CD4-positive, alpha-beta T cell (primary cell): Measurements from ENCODE around the gene TMEM127. TPM values are rescaled to one million over a fixed set of nuclear protein-coding genes. Genes with fewer than 3 reads are reported as not detected.

Experiments used
- ATAC-seq: fragments of 200-7000 bp; cut with Tn5 transposase; one replicate; pipeline ENCODE4 v1.10.0; 2022; ENCODE audit warnings: mild to moderate bottlenecking; ENCODE audit not compliant: poor library complexity
- CTCF ChIA-PET: fragments of 350-600 bp; sonication (Branson Sonifier 250); formaldehyde crosslinking; loops from one replicate; lab custom pipeline; 2021; ENCODE audit warnings: antibody characterized with exemption, inconsistent platforms; lab: Charles Lee
- POLR2A ChIA-PET: fragments of 350-600 bp; sonication (Branson Sonifier 250); formaldehyde crosslinking; loops from one replicate; lab custom pipeline; 2021; ENCODE audit warnings: antibody characterized with exemption, inconsistent platforms; lab: Charles Lee
- DNase-seq, 14 experiments: peaks; one replicate each; pipeline ENCODE4 v3.0.0-alpha.2; 2013 to 2020; ENCODE audit warnings: mixed read lengths in 2 of 14
- H3K27ac ChIP-seq, 2 donors: one replicate each; pipeline versions ENCODE4 v1.5.1 to v1.7.0; 2013; ENCODE audit warnings: low read length in 2 of 2, low read depth in 1 of 2, mild to moderate bottlenecking in 1 of 2
- H3K27me3 ChIP-seq, 2 experiments: 1 replicate in 1 of 2; 2 replicates in 1 of 2; pipeline versions ENCODE4 v1.6.1 to v1.7.0; 2013; ENCODE audit warnings: low read length in 2 of 2, control low read depth in 1 of 2, mild to moderate bottlenecking in 1 of 2, moderate library complexity in 1 of 2; ENCODE audit not compliant: insufficient read depth in 2 of 2, control insufficient read depth in 1 of 2
- H3K36me3 ChIP-seq: one replicate; pipeline ENCODE4 v1.6.1; 2013; ENCODE audit warnings: low read length, control low read depth; ENCODE audit not compliant: insufficient read depth
- H3K4me1 ChIP-seq: one replicate; pipeline ENCODE4 v1.6.1; 2013; ENCODE audit warnings: low read length, control low read depth; ENCODE audit not compliant: insufficient read depth
- H3K4me3 ChIP-seq: one replicate; pipeline ENCODE4 v1.5.1; 2013; ENCODE audit warnings: mild to moderate bottlenecking, low read length, moderate library complexity
- H3K9me3 ChIP-seq, 2 experiments: 1 replicate in 1 of 2; 2 replicates in 1 of 2; pipeline versions ENCODE4 v1.6.1 to v1.7.0; 2013; ENCODE audit warnings: low read length in 2 of 2, mild to moderate bottlenecking in 2 of 2, control low read depth in 1 of 2, moderate library complexity in 1 of 2; ENCODE audit not compliant: control insufficient read depth in 1 of 2, insufficient read depth in 1 of 2
- H3K27ac Mint-ChIP-seq: one replicate; pipeline ENCODE4 v1.8.0; 2020; ENCODE audit warnings: mixed read lengths
- H3K27me3 Mint-ChIP-seq: one replicate; pipeline ENCODE4 v1.8.0; 2021; ENCODE audit warnings: mixed read lengths
- H3K36me3 Mint-ChIP-seq: one replicate; pipeline ENCODE4 v1.8.0; 2021; ENCODE audit warnings: low read depth, mixed read lengths
- H3K4me1 Mint-ChIP-seq: one replicate; pipeline ENCODE4 v1.8.0; 2021; ENCODE audit warnings: low read depth, mixed read lengths
- H3K4me3 Mint-ChIP-seq: one replicate; pipeline ENCODE4 v1.8.0; 2020; ENCODE audit warnings: mild to moderate bottlenecking, mixed read lengths
- H3K9me3 Mint-ChIP-seq: one replicate; pipeline ENCODE4 v1.8.0; 2020; ENCODE audit warnings: mixed read lengths
- CTCF ChIP-seq: fragments of 200-600 bp; IDR thresholded peaks from one replicate; pipeline ENCODE4 v1.8.0; 2022; ENCODE audit warnings: antibody characterized with exemption, mild to moderate bottlenecking
- intact Hi-C, 2 experiments: fragments of 100-400 bp; cut with DNase I in 1 of 2; cut with micrococcal nuclease in 1 of 2; formaldehyde crosslinking; loops; one replicate each; pipeline versions ENCODE4 v1.15.1 to v1.9.0; 2023 to 2025; cut with DNase I, micrococcal nuclease
- total RNA-seq, 174 experiments: library from RNA in 2 of 174; stranded (reverse) in 2 of 174; gene quantifications; one replicate each; pipeline ENCODE4 v1.2.3 and lab custom pipeline; 2021 to 2026

TMEM127 gene
- total RNA-seq, 2 experiments from 2014 or later: 34.2 to 36.0 TPM

DNA sequence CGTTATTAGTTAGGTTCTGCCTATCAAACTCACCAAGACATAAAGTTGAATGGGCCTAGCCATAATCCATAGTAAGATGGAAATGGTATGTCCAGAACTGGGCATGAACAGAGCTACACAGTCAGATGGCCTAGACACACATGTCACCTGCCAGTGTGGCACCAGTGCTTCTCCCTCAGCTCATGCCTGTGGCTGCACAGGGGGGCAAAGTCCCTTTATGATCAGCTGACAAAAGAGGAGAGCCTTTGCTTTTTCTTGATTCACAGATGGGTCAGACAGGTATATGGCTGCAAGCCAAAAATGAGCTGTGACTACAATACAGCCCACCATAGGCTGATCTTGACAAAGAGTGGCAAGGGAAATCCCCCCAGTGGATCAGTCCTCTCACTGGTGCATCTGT, 28.9 kb downstream of the TMEM127 start:
- intact Hi-C loops: no loop called here
- Histone ChIP-seq H3K27ac (no peak overlapping the region), H3K9me3 (no peaks in the 10 kb centered on the region), H3K36me3 (peaks cover 3% of the 10 kb centered on the region), H3K4me1 (peaks cover 13% of the 10 kb centered on the region), H3K27me3 (no peaks in the 10 kb centered on the region), H3K4me3 (no peak overlapping the region)
- ChIA-PET CTCF (no interaction called here), POLR2A (no interaction called here)
- no peak overlapping the region for H3K4me3 Mint-ChIP-seq
- ATAC-seq (no peak), DNase-seq (no peak)
- no peak overlapping the region for H3K27ac Mint-ChIP-seq
- no peaks in the 10 kb centered on the region for H3K36me3 Mint-ChIP-seq
- H3K9me3 Mint-ChIP-seq: no peaks in the 10 kb centered on the region
- H3K27me3 Mint-ChIP-seq: no peaks in the 10 kb centered on the region
- TF ChIP-seq CTCF: no peak
- H3K4me1 Mint-ChIP-seq: peaks cover 15% of the 10 kb centered on the region

- TF ChIP-seq CTCF: no peak
- DNase-seq (no peak), ATAC-seq (no peak)
- Mint-ChIP-seq H3K27ac (no peak overlapping the region), H3K27me3 (no peaks in the 10 kb centered on the region), H3K9me3 (no peaks in the 10 kb centered on the region), H3K36me3 (no peaks in the 10 kb centered on the region), H3K4me3 (no peak overlapping the region), H3K4me1 (no peaks in the 10 kb centered on the region)
- H3K4me3 ChIP-seq: no peak overlapping the region
- no peaks in the 10 kb centered on the region for H3K27me3 ChIP-seq
- no peak overlapping the region for H3K27ac ChIP-seq
- H3K36me3 ChIP-seq: no peaks in the 10 kb centered on the region
- intact Hi-C loops: no loop called here
- no peaks in the 10 kb centered on the region for H3K4me1 ChIP-seq
- H3K9me3 ChIP-seq: no peaks in the 10 kb centered on the region
- POLR2A ChIA-PET: no interaction called here
- CTCF ChIA-PET: no interaction called here
Observed at GRCh38 chr2:96233880-96234316, 31.9 kb downstream of the TMEM127 start.

DNA sequence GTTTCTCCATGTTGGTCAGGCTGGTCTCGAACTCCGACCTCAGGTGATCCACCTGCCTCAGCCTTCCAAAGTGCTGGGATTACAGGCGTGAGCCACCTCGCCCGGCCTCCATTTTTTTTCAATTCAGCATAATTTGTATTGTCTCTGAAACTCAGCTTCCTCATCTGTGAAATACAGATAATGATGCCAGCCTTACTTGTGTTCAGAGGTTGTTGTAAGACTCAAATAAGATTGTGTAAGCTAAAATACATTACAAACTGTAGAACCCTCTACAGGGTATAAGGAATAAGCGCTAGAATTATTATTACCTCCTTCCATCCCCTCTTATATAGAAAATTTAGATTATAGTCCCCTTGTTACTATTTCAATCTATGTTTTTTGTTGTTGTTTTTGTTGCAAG, 32.4 kb downstream of the TMEM127 start:
- intact Hi-C loops: no loop called here
- CTCF ChIA-PET: no interaction called here
- no peak for TF ChIP-seq CTCF
- Histone ChIP-seq H3K36me3 (no peaks in the 10 kb centered on the region), H3K27ac (no peak overlapping the region), H3K4me1 (no peaks in the 10 kb centered on the region), H3K27me3 (no peaks in the 10 kb centered on the region), H3K9me3 (no peaks in the 10 kb centered on the region), H3K4me3 (no peak overlapping the region)
- Mint-ChIP-seq H3K9me3 (no peaks in the 10 kb centered on the region), H3K27ac (no peak overlapping the region), H3K4me3 (no peak overlapping the region), H3K27me3 (no peaks in the 10 kb centered on the region), H3K4me1 (no peaks in the 10 kb centered on the region), H3K36me3 (no peaks in the 10 kb centered on the region)
- DNase-seq: no peak
- POLR2A ChIA-PET: no interaction called here
- no peak for ATAC-seq
